ENCODE measurements around the gene FAM171A2.

DNA sequence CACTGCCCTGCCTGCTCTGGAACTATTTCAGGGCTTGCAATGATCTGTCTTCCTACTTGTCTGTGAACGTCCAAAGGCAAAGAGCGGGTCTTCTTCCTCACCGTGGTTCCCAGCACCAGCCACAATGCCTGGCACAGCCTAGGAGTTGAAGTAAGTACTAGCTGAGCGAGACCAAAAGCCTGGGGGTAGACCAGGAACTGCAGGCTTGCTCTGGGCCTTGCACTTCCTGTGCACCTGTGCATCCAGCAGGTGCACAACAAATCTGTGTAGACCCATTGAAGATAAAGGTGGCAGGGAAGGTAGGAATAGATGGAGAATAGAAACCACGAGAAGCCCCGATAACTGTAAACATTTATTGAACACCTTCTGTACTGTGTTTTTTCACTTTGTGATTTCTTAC lies 4.6 kb downstream of the FAM171A2 start:
- TF ChIP-seq POLR2A (IDR thresholded peaks at IDR 0.05; ENCODE audit: low read length) (no peak), GATA1 (IDR thresholded peaks at IDR 0.05; ENCODE audit: low read depth, low read length) (no peak)
